Measurements from ENCODE around the gene CPNE5.

DNA sequence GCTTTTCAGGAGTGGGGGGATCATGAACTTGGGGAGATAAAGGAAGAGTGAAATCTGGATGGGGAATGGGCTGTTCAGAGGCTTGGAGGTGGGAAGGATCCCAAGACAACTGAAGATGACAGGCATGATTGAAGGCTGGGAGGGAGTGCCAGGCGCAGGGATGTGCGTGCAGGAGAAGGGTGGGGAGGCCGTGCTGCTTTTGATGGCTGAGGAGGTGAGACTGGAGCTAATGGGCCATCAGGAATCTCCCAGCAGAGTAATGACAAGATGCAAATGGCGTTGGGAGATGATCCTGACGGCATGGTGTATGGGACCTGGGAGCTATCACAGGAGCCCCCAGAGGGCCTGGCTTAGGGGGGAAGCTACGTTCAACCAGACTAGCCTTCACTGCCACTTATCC lies 1.6 kb downstream of the CPNE5 start:
- TF ChIP-seq, protein P1, sequence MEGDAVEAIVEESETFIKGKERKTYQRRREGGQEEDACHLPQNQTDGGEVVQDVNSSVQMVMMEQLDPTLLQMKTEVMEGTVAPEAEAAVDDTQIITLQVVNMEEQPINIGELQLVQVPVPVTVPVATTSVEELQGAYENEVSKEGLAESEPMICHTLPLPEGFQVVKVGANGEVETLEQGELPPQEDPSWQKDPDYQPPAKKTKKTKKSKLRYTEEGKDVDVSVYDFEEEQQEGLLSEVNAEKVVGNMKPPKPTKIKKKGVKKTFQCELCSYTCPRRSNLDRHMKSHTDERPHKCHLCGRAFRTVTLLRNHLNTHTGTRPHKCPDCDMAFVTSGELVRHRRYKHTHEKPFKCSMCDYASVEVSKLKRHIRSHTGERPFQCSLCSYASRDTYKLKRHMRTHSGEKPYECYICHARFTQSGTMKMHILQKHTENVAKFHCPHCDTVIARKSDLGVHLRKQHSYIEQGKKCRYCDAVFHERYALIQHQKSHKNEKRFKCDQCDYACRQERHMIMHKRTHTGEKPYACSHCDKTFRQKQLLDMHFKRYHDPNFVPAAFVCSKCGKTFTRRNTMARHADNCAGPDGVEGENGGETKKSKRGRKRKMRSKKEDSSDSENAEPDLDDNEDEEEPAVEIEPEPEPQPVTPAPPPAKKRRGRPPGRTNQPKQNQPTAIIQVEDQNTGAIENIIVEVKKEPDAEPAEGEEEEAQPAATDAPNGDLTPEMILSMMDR (IDR thresholded peaks at IDR 0.05): no peak
- TF ChIP-seq POLR2A (IDR thresholded peaks at IDR 0.05): no peak

Measured in uterus (tissue), 2 donors.